KMS-11 (cell line): ENCODE measurements around the gene LILRB1.
"Not testable (repeated sequence)": the region's sequence is repeated elsewhere in the genome, so short reads cannot be mapped to it uniquely, and the experiment has no call there.

ENCODE experiments used
- H2AFZ ChIP-seq: fragments of 200-600 bp; sonication (generic); 2 replicates; pipeline ENCODE4 v1.6.1; 2016; ENCODE audit warnings: antibody characterized with exemption, mixed run types, low read depth
- H3K27ac ChIP-seq: fragments of 200-600 bp; sonication (generic); 2 replicates; pipeline ENCODE4 v1.6.1; 2016; ENCODE audit warnings: mild to moderate bottlenecking, mixed run types
- H3K27me3 ChIP-seq: fragments of 200-600 bp; sonication (generic); 2 replicates; pipeline ENCODE4 v1.6.1; 2017; ENCODE audit warnings: mild to moderate bottlenecking, low read depth, mixed run types, moderate library complexity; ENCODE audit not compliant: insufficient read depth
- H3K36me3 ChIP-seq: fragments of 200-600 bp; sonication (generic); 2 replicates; pipeline ENCODE4 v1.6.1; 2017; ENCODE audit warnings: mild to moderate bottlenecking, mixed run types; ENCODE audit not compliant: insufficient read depth
- H3K4me1 ChIP-seq: fragments of 200-600 bp; sonication (generic); 2 replicates; pipeline ENCODE4 v1.6.1; 2016; ENCODE audit warnings: mild to moderate bottlenecking, low read depth, mixed run types; ENCODE audit not compliant: poor library complexity, severe bottlenecking
- H3K4me2 ChIP-seq: fragments of 200-600 bp; sonication (generic); 2 replicates; pipeline ENCODE4 v1.7.0; 2016; ENCODE audit warnings: mild to moderate bottlenecking, mixed run types
- H3K4me3 ChIP-seq: fragments of 200-600 bp; sonication (generic); IDR thresholded peaks from 2 replicates; pipeline ENCODE4 v1.6.1; 2017; ENCODE audit warnings: low read depth, low read length, mixed read lengths; ENCODE audit not compliant: insufficient read depth
- H3K79me2 ChIP-seq: fragments of 200-600 bp; sonication (generic); 2 replicates; pipeline ENCODE4 v1.6.1; 2016; ENCODE audit warnings: low read depth, mixed run types; ENCODE audit not compliant: insufficient read depth
- H3K9ac ChIP-seq: fragments of 200-600 bp; sonication (generic); 2 replicates; pipeline ENCODE4 v1.6.1; 2016; ENCODE audit warnings: mild to moderate bottlenecking, mixed run types
- H4K20me1 ChIP-seq: fragments of 200-600 bp; sonication (generic); 2 replicates; pipeline ENCODE4 v1.6.1; 2016; ENCODE audit warnings: mild to moderate bottlenecking, mixed run types; ENCODE audit not compliant: insufficient read depth
- CTCF ChIP-seq: fragments of 200-600 bp; sonication (generic); conservative IDR thresholded peaks from 2 replicates; pipeline ENCODE4 v1.6.1; 2017; ENCODE audit warnings: low read depth, mild to moderate bottlenecking, antibody characterized with exemption, low read length, moderate library complexity, mixed read lengths

LILRB1 gene

GRCh38 chr19:54632517-54632916 lies 2.2 kb downstream of the LILRB1 start:
- not testable (repeated sequence) for H2AFZ ChIP-seq, H3K27ac ChIP-seq, H3K4me1 ChIP-seq, H3K9ac ChIP-seq, H3K27me3 ChIP-seq, H3K4me2 ChIP-seq, H3K79me2 ChIP-seq, H3K36me3 ChIP-seq, H4K20me1 ChIP-seq, H3K4me3 ChIP-seq

DNA sequence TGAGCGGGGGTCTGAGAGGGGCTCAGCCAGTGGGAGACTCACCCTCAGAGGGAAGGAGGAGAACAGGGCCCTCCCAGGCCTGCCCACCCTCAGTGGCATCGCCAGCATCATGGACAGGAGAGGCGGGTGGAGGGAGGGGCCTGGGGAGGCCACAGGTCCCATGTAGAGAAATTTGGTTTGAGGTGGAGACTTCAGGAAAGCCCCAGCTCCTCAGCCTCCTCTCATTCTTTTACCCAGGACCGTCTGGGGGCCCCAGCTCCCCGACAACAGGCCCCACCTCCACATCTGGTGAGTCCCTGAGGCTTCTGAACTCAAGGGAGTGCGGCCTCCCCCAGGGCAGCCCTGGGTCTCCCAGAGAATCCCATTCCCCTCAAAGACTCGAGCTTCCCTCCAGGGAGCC lies 3.1 kb downstream of the LILRB1 start:
- no peaks in the 10 kb centered on the region for H3K4me1 ChIP-seq
- no peaks in the 10 kb centered on the region for H3K79me2 ChIP-seq
- H3K4me2 ChIP-seq: no peak overlapping the region
- H4K20me1 ChIP-seq: no peaks in the 10 kb centered on the region
- H3K4me3 ChIP-seq: no peak overlapping the region
- no peak for TF ChIP-seq CTCF
- no peaks in the 10 kb centered on the region for H3K36me3 ChIP-seq
- no peak overlapping the region for H3K27ac ChIP-seq
- H2AFZ ChIP-seq: no peak overlapping the region
- no peaks in the 10 kb centered on the region; the same call in 1 of the 2 replicates for H3K27me3 ChIP-seq
- no peak overlapping the region for H3K9ac ChIP-seq

- not testable (repeated sequence) for H3K4me3 ChIP-seq, H2AFZ ChIP-seq, H4K20me1 ChIP-seq, H3K9ac ChIP-seq, H3K27me3 ChIP-seq, H3K4me2 ChIP-seq, H3K27ac ChIP-seq, H3K36me3 ChIP-seq, H3K79me2 ChIP-seq, H3K4me1 ChIP-seq
These were observed 5.8 kb downstream of the LILRB1 start for GRCh38 chr19:54636081-54636480.

GRCh38 chr19:54638683-54639082 lies 8.4 kb downstream of the LILRB1 start:
- H3K4me3 ChIP-seq: no peak overlapping the region
- H3K27ac ChIP-seq: no peak overlapping the region
- H3K79me2 ChIP-seq: no peaks in the 10 kb centered on the region
- peaks cover 11% of the 10 kb centered on the region for H3K27me3 ChIP-seq
- H3K4me1 ChIP-seq: no peaks in the 10 kb centered on the region
- no peak overlapping the region for H2AFZ ChIP-seq
- no peak overlapping the region for H3K4me2 ChIP-seq
- H4K20me1 ChIP-seq: no peaks in the 10 kb centered on the region
- no peak overlapping the region for H3K9ac ChIP-seq
- H3K36me3 ChIP-seq: no peaks in the 10 kb centered on the region
- no peak for TF ChIP-seq CTCF

- peaks cover 20% of the 10 kb centered on the region for H3K27me3 ChIP-seq
- H3K27ac ChIP-seq, H4K20me1 ChIP-seq, H3K36me3 ChIP-seq, H2AFZ ChIP-seq, H3K4me1 ChIP-seq, H3K79me2 ChIP-seq, H3K4me2 ChIP-seq, H3K9ac ChIP-seq, H3K4me3 ChIP-seq: not testable (repeated sequence)
These were observed 12.7 kb downstream of the LILRB1 start for GRCh38 chr19:54642953-54643352.

DNA sequence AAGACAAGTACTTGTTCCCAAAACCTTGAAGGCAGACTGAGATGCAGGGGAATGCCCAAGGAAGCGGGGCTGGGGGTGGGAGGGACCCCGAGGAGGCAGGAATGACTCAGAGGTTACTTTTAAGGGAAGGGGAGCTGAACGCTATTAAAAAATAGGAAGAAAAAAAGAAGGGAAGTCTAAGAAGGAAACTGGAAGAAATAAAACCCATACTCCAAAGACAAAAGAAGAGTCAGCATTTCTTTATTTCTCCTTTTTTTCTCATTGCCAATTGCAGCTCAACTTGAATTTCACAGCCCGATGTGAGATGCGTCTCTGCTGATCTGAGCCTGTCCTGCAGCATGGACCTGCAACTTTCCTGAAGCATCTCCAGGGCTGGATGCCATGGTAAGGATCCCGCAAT lies 13.3 kb downstream of the LILRB1 start:
- H3K79me2 ChIP-seq, H3K9ac ChIP-seq: not testable (repeated sequence)
- peaks cover 20% of the 10 kb centered on the region for H3K27me3 ChIP-seq

More for the DNA sequence above, 13.3 kb downstream of the LILRB1 start:
- not testable (repeated sequence) for H3K4me1 ChIP-seq, H3K27ac ChIP-seq, H3K4me2 ChIP-seq, H3K4me3 ChIP-seq, H3K36me3 ChIP-seq, H4K20me1 ChIP-seq, H2AFZ ChIP-seq
